ENCODE results near the gene OGFR. TPM values are rescaled to one million over a fixed set of nuclear protein-coding genes. Genes with fewer than 3 reads are reported as not detected.

Gene OGFR
- total RNA-seq, 2 donors from 2014 or later: 50.6 to 57.4 TPM

DNA sequence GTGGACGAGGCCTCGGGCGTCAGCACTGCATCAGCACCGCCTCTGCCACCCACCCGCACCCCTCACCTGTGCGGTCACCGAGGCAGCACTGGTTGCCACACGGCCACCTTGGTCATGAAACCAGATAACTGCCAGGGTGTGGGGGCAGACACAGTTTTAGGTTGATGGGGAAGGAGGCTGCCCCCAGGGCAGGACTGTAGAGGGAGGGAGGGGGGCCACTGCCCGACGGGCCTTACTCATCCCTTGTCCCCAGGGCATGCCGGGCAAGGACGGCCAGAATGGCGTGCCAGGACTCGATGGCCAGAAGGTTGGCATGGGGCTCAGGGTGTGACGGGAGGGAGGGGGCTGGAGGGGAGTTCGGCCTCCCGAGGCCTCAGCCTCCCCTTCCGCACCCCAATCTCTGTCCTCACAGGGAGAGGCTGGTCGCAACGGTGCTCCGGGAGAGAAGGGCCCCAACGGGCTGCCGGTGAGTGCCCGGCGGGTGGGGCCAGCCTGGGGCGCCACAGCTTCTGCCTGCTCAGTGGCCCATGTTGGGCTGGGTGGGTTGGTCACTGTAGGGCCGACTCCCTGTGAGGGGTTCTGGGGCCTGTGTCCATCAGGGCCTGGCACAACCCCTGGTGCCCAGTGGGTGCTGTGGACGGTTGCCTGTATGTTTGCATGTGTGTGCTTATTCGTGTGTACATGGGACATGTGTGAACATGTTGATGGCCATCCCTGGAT, 24.0 kb downstream of the OGFR start:
- no peak for DNase-seq (ENCODE audit: low spot score)

DNA sequence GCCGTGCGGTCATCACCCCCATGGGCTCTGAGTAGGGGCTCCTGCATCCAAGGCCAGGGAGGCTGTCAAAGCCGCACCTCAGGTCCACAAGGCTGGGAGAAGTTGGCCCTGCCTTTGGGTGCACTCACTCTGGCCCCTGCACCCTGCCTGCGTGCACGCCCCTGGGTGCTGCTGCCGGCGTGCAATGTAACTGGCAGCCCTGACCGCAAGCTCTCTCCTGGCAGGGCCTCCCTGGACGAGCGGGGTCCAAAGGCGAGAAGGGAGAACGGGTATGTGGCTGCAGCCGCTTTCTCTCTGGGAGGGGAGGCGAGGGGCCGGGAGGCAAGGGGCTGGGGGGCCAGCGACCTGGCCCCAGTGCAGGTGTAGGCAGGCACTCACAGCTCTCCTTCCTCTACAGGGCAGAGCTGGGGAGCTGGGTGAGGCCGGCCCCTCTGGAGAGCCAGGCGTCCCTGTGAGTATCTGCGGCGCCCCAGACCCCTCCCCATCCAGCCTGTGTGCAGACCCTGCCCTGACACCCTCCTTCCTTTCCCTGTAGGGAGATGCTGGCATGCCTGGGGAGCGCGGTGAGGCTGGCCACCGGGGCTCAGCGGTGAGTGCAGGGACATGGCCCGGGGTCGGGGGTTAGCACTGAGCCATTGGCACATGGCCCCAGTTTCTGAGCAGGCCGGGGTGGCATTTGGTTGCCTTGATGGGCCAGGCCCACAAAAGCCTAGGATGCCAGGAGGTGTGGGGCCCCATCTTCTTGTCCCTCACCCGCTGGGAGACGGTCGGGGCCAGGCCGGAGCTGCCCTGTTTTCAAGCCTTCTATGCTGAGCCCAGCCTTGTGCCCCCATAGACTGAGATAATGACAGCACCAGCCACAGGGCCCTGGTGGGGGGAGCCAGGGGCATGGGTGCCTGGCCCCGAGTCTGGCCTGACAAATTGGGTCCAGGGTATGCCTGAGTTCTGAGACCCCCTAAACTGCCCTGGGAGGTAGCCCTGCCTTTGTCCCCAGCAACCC, 24.9 kb downstream of the OGFR start:
- Histone ChIP-seq H3K27ac (no peak overlapping the region), H3K4me3 (no peak overlapping the region), H3K9me3 (no peaks in the 10 kb centered on the region), H3K4me1 (ENCODE audit: control insufficient read depth in 1 of 2, low read depth in 2 of 2) (peaks cover 0 to 2% of the 10 kb centered on the region in 2 donors), H3K36me3 (no peaks in the 10 kb centered on the region), H3K27me3 (replicated peaks; ENCODE audit: insufficient read depth) (no peaks in the 10 kb centered on the region)
- ATAC-seq (ENCODE audit: insufficient number of reproducible peaks, low FRiP score, low read depth) (no peak), DNase-seq (ENCODE audit: low spot score) (no peak)
- TF ChIP-seq, protein P1, sequence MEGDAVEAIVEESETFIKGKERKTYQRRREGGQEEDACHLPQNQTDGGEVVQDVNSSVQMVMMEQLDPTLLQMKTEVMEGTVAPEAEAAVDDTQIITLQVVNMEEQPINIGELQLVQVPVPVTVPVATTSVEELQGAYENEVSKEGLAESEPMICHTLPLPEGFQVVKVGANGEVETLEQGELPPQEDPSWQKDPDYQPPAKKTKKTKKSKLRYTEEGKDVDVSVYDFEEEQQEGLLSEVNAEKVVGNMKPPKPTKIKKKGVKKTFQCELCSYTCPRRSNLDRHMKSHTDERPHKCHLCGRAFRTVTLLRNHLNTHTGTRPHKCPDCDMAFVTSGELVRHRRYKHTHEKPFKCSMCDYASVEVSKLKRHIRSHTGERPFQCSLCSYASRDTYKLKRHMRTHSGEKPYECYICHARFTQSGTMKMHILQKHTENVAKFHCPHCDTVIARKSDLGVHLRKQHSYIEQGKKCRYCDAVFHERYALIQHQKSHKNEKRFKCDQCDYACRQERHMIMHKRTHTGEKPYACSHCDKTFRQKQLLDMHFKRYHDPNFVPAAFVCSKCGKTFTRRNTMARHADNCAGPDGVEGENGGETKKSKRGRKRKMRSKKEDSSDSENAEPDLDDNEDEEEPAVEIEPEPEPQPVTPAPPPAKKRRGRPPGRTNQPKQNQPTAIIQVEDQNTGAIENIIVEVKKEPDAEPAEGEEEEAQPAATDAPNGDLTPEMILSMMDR (IDR thresholded peaks at IDR 0.05): no peak

More for the DNA sequence above, 24.0 kb downstream of the OGFR start:
- H3K9me3 ChIP-seq: no peaks in the 10 kb centered on the region
- H3K27ac ChIP-seq: no peak overlapping the region
- H3K36me3 ChIP-seq: no peaks in the 10 kb centered on the region
- ATAC-seq (ENCODE audit: insufficient number of reproducible peaks, low FRiP score, low read depth): no peak
- TF ChIP-seq, protein P1 (IDR thresholded peaks at IDR 0.05): no peak
- H3K4me1 ChIP-seq (ENCODE audit: control insufficient read depth in 1 of 2, low read depth in 2 of 2): peaks cover 0 to 3% of the 10 kb centered on the region in 2 donors
- no peaks in the 10 kb centered on the region for H3K27me3 ChIP-seq (replicated peaks; ENCODE audit: insufficient read depth)
- no peak overlapping the region for H3K4me3 ChIP-seq

DNA sequence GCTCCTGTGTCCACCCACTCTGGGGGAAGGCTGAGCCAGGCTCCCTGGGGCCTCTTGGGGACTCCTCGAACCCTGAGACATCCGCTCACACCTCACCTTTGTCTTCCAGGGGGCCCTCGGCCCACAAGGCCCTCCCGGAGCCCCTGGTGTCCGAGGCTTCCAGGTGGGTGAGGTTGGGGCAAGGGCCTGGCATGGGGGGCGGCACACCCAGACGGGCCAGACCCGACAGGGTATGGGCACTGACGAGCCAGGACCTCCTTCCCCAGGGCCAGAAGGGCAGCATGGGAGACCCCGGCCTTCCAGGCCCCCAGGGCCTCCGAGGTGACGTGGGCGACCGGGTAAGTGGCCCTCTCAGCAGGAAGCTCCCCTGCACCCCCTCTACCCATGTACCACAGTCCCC, 25.6 kb downstream of the OGFR start:
- Histone ChIP-seq H3K9me3 (no peaks in the 10 kb centered on the region), H3K4me3 (no peak overlapping the region), H3K27ac (no peak overlapping the region), H3K27me3 (replicated peaks; ENCODE audit: insufficient read depth) (no peaks in the 10 kb centered on the region), H3K4me1 (ENCODE audit: control insufficient read depth in 1 of 2, low read depth in 2 of 2) (no peaks in the 10 kb centered on the region), H3K36me3 (no peaks in the 10 kb centered on the region)
- DNase-seq (ENCODE audit: low spot score) (no peak), ATAC-seq (ENCODE audit: insufficient number of reproducible peaks, low FRiP score, low read depth) (no peak)
- TF ChIP-seq, protein P1 (IDR thresholded peaks at IDR 0.05): no peak

DNA sequence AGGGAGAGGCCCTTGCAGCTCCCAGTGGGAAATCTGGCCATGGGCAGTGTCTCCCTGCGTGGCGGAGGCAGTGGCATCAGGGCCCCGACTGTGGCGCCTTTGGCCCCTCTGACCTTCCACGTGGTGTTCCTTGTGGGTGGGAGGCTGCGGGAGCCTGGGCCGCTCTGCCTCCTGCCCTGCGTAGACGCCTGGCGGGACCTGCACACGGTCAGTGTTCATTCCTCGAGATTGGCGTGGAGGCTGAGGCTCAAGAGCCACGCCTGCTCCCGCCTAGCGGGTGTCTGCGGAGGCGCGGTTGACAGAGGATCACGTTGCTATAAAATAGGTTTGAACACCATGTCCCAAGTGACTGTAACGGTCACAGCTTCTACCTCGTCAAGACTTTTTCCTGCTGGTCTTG, 26.2 kb downstream of the OGFR start:
- Histone ChIP-seq H3K36me3 (no peaks in the 10 kb centered on the region), H3K4me3 (no peak overlapping the region), H3K27ac (no peak overlapping the region), H3K27me3 (replicated peaks; ENCODE audit: insufficient read depth) (no peaks in the 10 kb centered on the region), H3K4me1 (ENCODE audit: control insufficient read depth in 1 of 2, low read depth in 2 of 2) (no peaks in the 10 kb centered on the region), H3K9me3 (no peaks in the 10 kb centered on the region)
- TF ChIP-seq, protein P1 (IDR thresholded peaks at IDR 0.05): no peak
- DNase-seq (ENCODE audit: low spot score): no peak
- ATAC-seq (ENCODE audit: insufficient number of reproducible peaks, low FRiP score, low read depth): no peak

DNA sequence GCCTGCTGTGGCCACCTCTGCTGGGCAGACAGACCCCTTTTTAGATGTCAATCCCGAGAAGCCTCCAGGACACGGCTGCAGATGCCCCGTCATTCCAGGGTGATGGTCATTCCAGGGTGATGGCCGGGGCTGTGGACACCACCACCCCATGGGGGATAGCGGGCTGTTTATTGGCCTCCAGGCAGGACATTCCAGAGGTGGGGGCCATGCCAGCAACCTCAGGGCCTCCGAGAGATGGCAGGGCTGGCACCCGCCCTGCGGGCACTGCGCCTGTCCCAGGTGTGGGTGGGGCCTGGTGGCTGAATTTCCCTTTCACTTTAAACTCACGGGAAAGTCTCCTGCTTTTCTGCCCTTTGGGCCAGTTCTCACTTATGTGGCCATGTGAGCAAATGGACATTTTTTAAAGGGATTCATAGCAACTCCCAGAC, 26.7 kb downstream of the OGFR start:
- TF ChIP-seq, protein P1 (IDR thresholded peaks at IDR 0.05): no peak
- Histone ChIP-seq H3K36me3 (no peaks in the 10 kb centered on the region), H3K27ac (no peak overlapping the region), H3K4me3 (no peak overlapping the region), H3K9me3 (no peaks in the 10 kb centered on the region), H3K4me1 (ENCODE audit: control insufficient read depth in 1 of 2, low read depth in 2 of 2) (no peaks in the 10 kb centered on the region), H3K27me3 (replicated peaks; ENCODE audit: insufficient read depth) (no peaks in the 10 kb centered on the region)
- no peak for ATAC-seq (ENCODE audit: insufficient number of reproducible peaks, low FRiP score, low read depth)
- no peak for DNase-seq (ENCODE audit: low spot score)
